22Rv1 (cell line): Measurements from ENCODE around the gene KCNH8.

Experiments
- ZFX ChIP-seq: fragments of 450-650 bp; IDR thresholded peaks from 2 replicates; pipeline ENCODE4 v1.6.1; 2017; ENCODE audit warnings: antibody characterized with exemption, borderline replicate concordance
- TF ChIP-seq, protein P1 (sequence below): fragments of 450-650 bp; IDR thresholded peaks from 2 replicates; pipeline ENCODE4 v1.5.1; 2017; ENCODE audit warnings: mild to moderate bottlenecking

DNA sequence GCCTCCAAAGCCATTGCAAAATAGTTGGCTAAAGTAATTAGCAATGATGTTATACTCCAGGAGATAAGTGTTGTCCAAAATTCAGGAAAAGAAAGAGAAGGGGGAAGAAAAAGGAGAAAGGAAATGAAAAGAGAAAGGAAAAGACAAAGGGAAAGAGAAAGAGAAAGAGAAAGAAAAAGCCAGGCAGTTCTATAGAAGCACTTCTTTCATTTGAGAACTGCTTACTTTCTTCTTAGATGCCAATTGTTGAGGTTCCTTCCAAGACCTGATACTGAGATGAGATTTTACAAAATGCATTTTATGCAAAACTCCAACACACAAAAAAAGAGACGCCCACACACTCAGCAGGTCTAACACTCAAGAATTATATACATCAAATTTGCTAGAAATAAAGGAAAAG lies 298.4 kb downstream of the KCNH8 start:
- TF ChIP-seq, protein P1, sequence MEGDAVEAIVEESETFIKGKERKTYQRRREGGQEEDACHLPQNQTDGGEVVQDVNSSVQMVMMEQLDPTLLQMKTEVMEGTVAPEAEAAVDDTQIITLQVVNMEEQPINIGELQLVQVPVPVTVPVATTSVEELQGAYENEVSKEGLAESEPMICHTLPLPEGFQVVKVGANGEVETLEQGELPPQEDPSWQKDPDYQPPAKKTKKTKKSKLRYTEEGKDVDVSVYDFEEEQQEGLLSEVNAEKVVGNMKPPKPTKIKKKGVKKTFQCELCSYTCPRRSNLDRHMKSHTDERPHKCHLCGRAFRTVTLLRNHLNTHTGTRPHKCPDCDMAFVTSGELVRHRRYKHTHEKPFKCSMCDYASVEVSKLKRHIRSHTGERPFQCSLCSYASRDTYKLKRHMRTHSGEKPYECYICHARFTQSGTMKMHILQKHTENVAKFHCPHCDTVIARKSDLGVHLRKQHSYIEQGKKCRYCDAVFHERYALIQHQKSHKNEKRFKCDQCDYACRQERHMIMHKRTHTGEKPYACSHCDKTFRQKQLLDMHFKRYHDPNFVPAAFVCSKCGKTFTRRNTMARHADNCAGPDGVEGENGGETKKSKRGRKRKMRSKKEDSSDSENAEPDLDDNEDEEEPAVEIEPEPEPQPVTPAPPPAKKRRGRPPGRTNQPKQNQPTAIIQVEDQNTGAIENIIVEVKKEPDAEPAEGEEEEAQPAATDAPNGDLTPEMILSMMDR = no peak
- no peak for TF ChIP-seq ZFX
